Measurements from ENCODE around the gene RAD51B. TPM values are rescaled to one million over a fixed set of nuclear protein-coding genes. Genes with fewer than 3 reads are reported as not detected.
"Not testable (repeated sequence)": the region's sequence is repeated elsewhere in the genome, so short reads cannot be mapped to it uniquely, and the experiment has no call there.

Gene RAD51B
- total RNA-seq, 1 donor from 2014 or later = 16.7 TPM

- Mint-ChIP-seq H3K9me3 (peaks cover 29% of the 10 kb centered on the region), H3K4me3 (no peak overlapping the region), H3K27ac (ENCODE audit: unreplicated experiment) (no peak overlapping the region), H3K4me1 (no peaks in the 10 kb centered on the region), H3K27me3 (ENCODE audit: low read depth) (no peaks in the 10 kb centered on the region), H3K36me3 (ENCODE audit: low read depth) (peaks cover 43% of the 10 kb centered on the region)
- no peak for DNase-seq (ENCODE audit: low read depth, low spot score)
- no peak for TF ChIP-seq CTCF (conservative IDR thresholded peaks at IDR 0.05)
Observed at GRCh38 chr14:68097727-68098126, 278.1 kb downstream of the RAD51B start.

GRCh38 chr14:68098834-68099233 is 279.3 kb downstream of the RAD51B start:
- DNase-seq (ENCODE audit: low read depth, low spot score) = no peak
- no peak for TF ChIP-seq CTCF (conservative IDR thresholded peaks at IDR 0.05)
- no peak overlapping the region for H3K4me3 Mint-ChIP-seq
- H3K36me3 Mint-ChIP-seq (ENCODE audit: low read depth) = peaks cover 40% of the 10 kb centered on the region
- no peak overlapping the region for H3K27ac Mint-ChIP-seq (ENCODE audit: unreplicated experiment)
- no peaks in the 10 kb centered on the region for H3K27me3 Mint-ChIP-seq (ENCODE audit: low read depth)
- peaks cover 28% of the 10 kb centered on the region for H3K9me3 Mint-ChIP-seq
- H3K4me1 Mint-ChIP-seq = no peaks in the 10 kb centered on the region

GRCh38 chr14:68099495-68100045 is 280.0 kb downstream of the RAD51B start:
- Mint-ChIP-seq H3K4me3 (no peak overlapping the region), H3K27me3 (ENCODE audit: low read depth) (no peaks in the 10 kb centered on the region), H3K4me1 (no peaks in the 10 kb centered on the region), H3K36me3 (ENCODE audit: low read depth) (peaks cover 39% of the 10 kb centered on the region), H3K27ac (ENCODE audit: unreplicated experiment) (no peak overlapping the region), H3K9me3 (peaks cover 30% of the 10 kb centered on the region)
- no peak for DNase-seq (ENCODE audit: low read depth, low spot score)
- no peak for TF ChIP-seq CTCF (conservative IDR thresholded peaks at IDR 0.05)

GRCh38 chr14:68101715-68102301 is 282.2 kb downstream of the RAD51B start:
- not testable (repeated sequence) for H3K4me1 Mint-ChIP-seq; DNase-seq (ENCODE audit: low read depth, low spot score); H3K4me3 Mint-ChIP-seq; H3K27me3 Mint-ChIP-seq (ENCODE audit: low read depth); H3K27ac Mint-ChIP-seq (ENCODE audit: unreplicated experiment)
- H3K9me3 Mint-ChIP-seq = peaks cover 30% of the 10 kb centered on the region
- H3K36me3 Mint-ChIP-seq (ENCODE audit: low read depth) = peaks cover 39% of the 10 kb centered on the region

GRCh38 chr14:68103853-68104252 is 284.3 kb downstream of the RAD51B start:
- no peak for DNase-seq (ENCODE audit: low read depth, low spot score)
- H3K27ac Mint-ChIP-seq (ENCODE audit: unreplicated experiment) = no peak overlapping the region
- H3K27me3 Mint-ChIP-seq (ENCODE audit: low read depth) = no peaks in the 10 kb centered on the region
- no peak for TF ChIP-seq CTCF (conservative IDR thresholded peaks at IDR 0.05)
- H3K9me3 Mint-ChIP-seq = peaks cover 23% of the 10 kb centered on the region
- H3K4me1 Mint-ChIP-seq = no peaks in the 10 kb centered on the region
- H3K4me3 Mint-ChIP-seq = no peak overlapping the region
- H3K36me3 Mint-ChIP-seq (ENCODE audit: low read depth) = peaks cover 26% of the 10 kb centered on the region

- Mint-ChIP-seq H3K36me3 (ENCODE audit: low read depth) (peaks cover 23% of the 10 kb centered on the region), H3K27me3 (ENCODE audit: low read depth) (no peaks in the 10 kb centered on the region), H3K9me3 (peaks cover 19% of the 10 kb centered on the region), H3K4me3 (no peak overlapping the region), H3K4me1 (peaks cover 5% of the 10 kb centered on the region), H3K27ac (ENCODE audit: unreplicated experiment) (no peak overlapping the region)
- no peak for TF ChIP-seq CTCF (conservative IDR thresholded peaks at IDR 0.05)
- no peak for DNase-seq (ENCODE audit: low read depth, low spot score)
Observed at GRCh38 chr14:68104518-68104917, 284.9 kb downstream of the RAD51B start.
